Muscle of back (tissue), 11 donors: Measurements from ENCODE around the gene A3GALT2. TPM values are rescaled to one million over a fixed set of nuclear protein-coding genes. Genes with fewer than 3 reads are reported as not detected.

Source experiments
- DNase-seq, 3 donors: peaks; one replicate each; pipeline versions ENCODE4 v3.0.0 to v3.0.0-alpha.2; 2013
- polyA plus RNA-seq, 10 donors: library from polyadenylated mRNA; unstranded; fragments of 120-200 nt; gene quantifications; one replicate each; pipeline ENCODE4 v1.2.1, GENCODE V29; 2013; ENCODE audit not compliant: insufficient read length in 10 of 10

Gene A3GALT2
- polyA plus RNA-seq, 10 donors: 0.12 to 0.27 TPM; not detected in 8

GRCh38 chr1:33332357-33332789 lies 11.5 kb upstream of the A3GALT2 start:
- DNase-seq: no peak

- DNase-seq: no peak
Observed at GRCh38 chr1:33331444-33332356, 10.8 kb upstream of the A3GALT2 start.

- DNase-seq: no peak
Observed at GRCh38 chr1:33330906-33331305, 10.0 kb upstream of the A3GALT2 start.

GRCh38 chr1:33330361-33330890 lies 9.5 kb upstream of the A3GALT2 start:
- no peak for DNase-seq

GRCh38 chr1:33329600-33330305 lies 8.9 kb upstream of the A3GALT2 start:
- no peak for DNase-seq

GRCh38 chr1:33328817-33329216 lies 7.9 kb upstream of the A3GALT2 start:
- DNase-seq: no peak

- peak in 1 of 3 donors; percentile 76 for DNase-seq
Observed at GRCh38 chr1:33327587-33328325, 6.9 kb upstream of the A3GALT2 start.

GRCh38 chr1:33326785-33327184 lies 5.9 kb upstream of the A3GALT2 start:
- no peak for DNase-seq

- no peak for DNase-seq
Observed at GRCh38 chr1:33324677-33325575, 4.0 kb upstream of the A3GALT2 start.

- no peak for DNase-seq
Observed at GRCh38 chr1:33323663-33324477, 3.0 kb upstream of the A3GALT2 start.

- no peak for DNase-seq
Observed at GRCh38 chr1:33322870-33323585, 2.1 kb upstream of the A3GALT2 start.

- DNase-seq: no peak
Observed at GRCh38 chr1:33322109-33322508, 1.2 kb upstream of the A3GALT2 start.

- no peak for DNase-seq
Observed at GRCh38 chr1:33321178-33321577, 280 bp upstream of the A3GALT2 start.

GRCh38 chr1:33319949-33320618 lies 814 bp downstream of the A3GALT2 start:
- DNase-seq: no peak

GRCh38 chr1:33319186-33319948 lies 1.5 kb downstream of the A3GALT2 start:
- no peak for DNase-seq

GRCh38 chr1:33317946-33318345 lies 3.0 kb downstream of the A3GALT2 start:
- DNase-seq: no peak

- DNase-seq: no peak
Observed at GRCh38 chr1:33317354-33317753, 3.5 kb downstream of the A3GALT2 start.

GRCh38 chr1:33316601-33317000 lies 4.3 kb downstream of the A3GALT2 start:
- no peak for DNase-seq
